GM12865 (cell line): ENCODE measurements around the gene MRPL53.
"Not testable (repeated sequence)": the region's sequence is repeated elsewhere in the genome, so short reads cannot be mapped to it uniquely, and the experiment has no call there.

Source experiments
- DNase-seq: peaks from one replicate; pipeline ENCODE4 v3.0.0; 2010; ENCODE audit warnings: low read depth
- H3K4me3 ChIP-seq: 2 replicates; pipeline ENCODE4 v1.5.1; 2011; ENCODE audit warnings: mild to moderate bottlenecking, low read depth, low read length, control low read depth
- CTCF ChIP-seq: IDR thresholded peaks from 2 replicates; pipeline ENCODE4 v1.5.1; 2011; ENCODE audit warnings: low read length, control low read depth, low read depth, inconsistent platforms; ENCODE audit not compliant: insufficient read depth; ENCODE audit errors: missing control alignments

The MRPL53 gene

GRCh38 chr2:74461187-74462053 lies 11.1 kb downstream of the MRPL53 start:
- peak; percentile 17 for TF ChIP-seq CTCF
- no peak for DNase-seq
- H3K4me3 ChIP-seq = no peak overlapping the region

- H3K4me3 ChIP-seq, DNase-seq: not testable (repeated sequence)
Measured at GRCh38 chr2:74460187-74460586, 12.3 kb downstream of the MRPL53 start.

GRCh38 chr2:74459503-74460118 lies 12.9 kb downstream of the MRPL53 start:
- H3K4me3 ChIP-seq = peak overlapping the region; percentile 100
- not testable (repeated sequence) for DNase-seq

GRCh38 chr2:74458938-74459363 lies 13.5 kb downstream of the MRPL53 start:
- no peak for TF ChIP-seq CTCF
- H3K4me3 ChIP-seq = peak overlapping the region; percentile 100
- DNase-seq = peak; percentile 38

- H3K4me3 ChIP-seq = peak within 1 kb of the TSS; percentile 100
- no peak for TF ChIP-seq CTCF
- peak; percentile 100 for DNase-seq
Measured at GRCh38 chr2:74458132-74458937, 14.1 kb downstream of the MRPL53 start, which contains the start of gene WBP1. WBP1 (plus strand) TSS chr2:74458438; CDS start chr2:74458603, 165 bp downstream.

- DNase-seq = peak; percentile 90
- TF ChIP-seq CTCF = no peak
Measured at GRCh38 chr2:74457549-74458131, 14.8 kb downstream of the MRPL53 start.

GRCh38 chr2:74457129-74457548 lies 15.3 kb downstream of the MRPL53 start:
- TF ChIP-seq CTCF = no peak
- DNase-seq = no peak
- peak overlapping the region; percentile 79 for H3K4me3 ChIP-seq

More at GRCh38 chr2:74457549-74458131, 14.8 kb downstream of the MRPL53 start:
- H3K4me3 ChIP-seq = peak overlapping the region; percentile 79
